Gastrocnemius medialis (tissue), 4 donors: ENCODE data around the gene PDIA6.
"Not testable (repeated sequence)": the region's sequence is repeated elsewhere in the genome, so short reads cannot be mapped to it uniquely, and the experiment has no call there.

Experiments used
- POLR2A ChIP-seq, 2 donors: fragments of 450-650 bp; IDR thresholded peaks; one replicate each; pipeline ENCODE4 v1.6.1; 2017; ENCODE audit warnings: antibody characterized with exemption in 2 of 2, mild to moderate bottlenecking in 2 of 2, moderate library complexity in 2 of 2
- TF ChIP-seq, protein P1 (sequence below), 5 experiments: fragments of 450-650 bp in 3 of 5; fragments of 200-600 bp in 2 of 5; sonication (generic) in 2 of 5; IDR thresholded peaks in 4 of 5; conservative IDR thresholded peaks in 1 of 5; 1 replicate in 4 of 5; 2 replicates in 1 of 5; pipeline ENCODE4 v1.5.1; 2016 to 2019; ENCODE audit warnings: antibody characterized with exemption in 5 of 5, mild to moderate bottlenecking in 3 of 5, moderate library complexity in 3 of 5

DNA sequence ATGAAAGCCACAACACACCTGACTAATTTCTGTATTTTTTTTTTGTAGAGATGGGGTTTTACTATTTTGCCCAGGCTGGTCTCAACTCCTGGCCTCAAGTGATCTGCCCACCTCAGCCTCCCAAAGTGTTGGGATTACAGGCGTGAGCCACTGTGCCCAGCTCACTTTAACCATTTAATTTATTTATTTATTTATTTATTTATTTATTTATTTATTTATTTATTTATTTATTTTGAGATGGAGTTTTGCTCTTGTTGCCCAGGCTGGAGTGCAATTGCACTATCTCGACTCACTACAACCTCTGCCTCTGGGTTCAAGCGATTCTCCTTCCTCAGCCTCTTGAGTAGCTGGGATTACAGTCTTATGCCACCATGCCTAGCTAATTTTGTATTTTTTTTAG, 5.7 kb upstream of the PDIA6 start:
- TF ChIP-seq POLR2A (IDR thresholded peaks at IDR 0.05): not testable (repeated sequence)
- TF ChIP-seq, protein P1, sequence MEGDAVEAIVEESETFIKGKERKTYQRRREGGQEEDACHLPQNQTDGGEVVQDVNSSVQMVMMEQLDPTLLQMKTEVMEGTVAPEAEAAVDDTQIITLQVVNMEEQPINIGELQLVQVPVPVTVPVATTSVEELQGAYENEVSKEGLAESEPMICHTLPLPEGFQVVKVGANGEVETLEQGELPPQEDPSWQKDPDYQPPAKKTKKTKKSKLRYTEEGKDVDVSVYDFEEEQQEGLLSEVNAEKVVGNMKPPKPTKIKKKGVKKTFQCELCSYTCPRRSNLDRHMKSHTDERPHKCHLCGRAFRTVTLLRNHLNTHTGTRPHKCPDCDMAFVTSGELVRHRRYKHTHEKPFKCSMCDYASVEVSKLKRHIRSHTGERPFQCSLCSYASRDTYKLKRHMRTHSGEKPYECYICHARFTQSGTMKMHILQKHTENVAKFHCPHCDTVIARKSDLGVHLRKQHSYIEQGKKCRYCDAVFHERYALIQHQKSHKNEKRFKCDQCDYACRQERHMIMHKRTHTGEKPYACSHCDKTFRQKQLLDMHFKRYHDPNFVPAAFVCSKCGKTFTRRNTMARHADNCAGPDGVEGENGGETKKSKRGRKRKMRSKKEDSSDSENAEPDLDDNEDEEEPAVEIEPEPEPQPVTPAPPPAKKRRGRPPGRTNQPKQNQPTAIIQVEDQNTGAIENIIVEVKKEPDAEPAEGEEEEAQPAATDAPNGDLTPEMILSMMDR (IDR thresholded peaks at IDR 0.05 in 4 of 5, conservative IDR thresholded peaks at IDR 0.05 in 1 of 5): not testable (repeated sequence)
